GM11168 (cell line): ENCODE data around the gene PCMTD2.
"Not testable (repeated sequence)": the region's sequence is repeated elsewhere in the genome, so short reads cannot be mapped to it uniquely, and the experiment has no call there.

Experiments used
- in situ Hi-C: fragments of 300-500 bp; cut with MboI; formaldehyde crosslinking; loops from one replicate; pipeline ENCODE4 v1.12.0; 2022; ENCODE audit warnings: low sequenced_read_pairs; ENCODE audit not compliant: unreplicated experiment

PCMTD2 gene

GRCh38 chr20:64223526-64224067 lies 32.0 kb upstream of the PCMTD2 start:
- in situ Hi-C loops = no loop called here

GRCh38 chr20:64224351-64225170 lies 31.0 kb upstream of the PCMTD2 start:
- in situ Hi-C loops = no loop called here

- in situ Hi-C loops = no loop called here
Measured at GRCh38 chr20:64225171-64225595, 30.4 kb upstream of the PCMTD2 start.

GRCh38 chr20:64225828-64226598 lies 29.5 kb upstream of the PCMTD2 start:
- in situ Hi-C loops = no loop called here

- in situ Hi-C loops = no loop called here
Measured at GRCh38 chr20:64226686-64227580, 28.6 kb upstream of the PCMTD2 start.

GRCh38 chr20:64228086-64228653 lies 27.4 kb upstream of the PCMTD2 start:
- in situ Hi-C loops = no loop called here

- in situ Hi-C loops = no loop called here
Measured at GRCh38 chr20:64228751-64229506, 26.6 kb upstream of the PCMTD2 start.

- in situ Hi-C loops = no loop called here
Measured at GRCh38 chr20:64229507-64230061, 26.0 kb upstream of the PCMTD2 start.

- in situ Hi-C loops = no loop called here
Measured at GRCh38 chr20:64230461-64231145, 24.9 kb upstream of the PCMTD2 start.

- in situ Hi-C loops = no loop called here
Measured at GRCh38 chr20:64231621-64232550, 23.7 kb upstream of the PCMTD2 start.

GRCh38 chr20:64232794-64233193 lies 22.8 kb upstream of the PCMTD2 start:
- in situ Hi-C loops = no loop called here

GRCh38 chr20:64233725-64234124 lies 21.8 kb upstream of the PCMTD2 start:
- in situ Hi-C loops = no loop called here

- in situ Hi-C loops = no loop called here
Measured at GRCh38 chr20:64234291-64234791, 21.2 kb upstream of the PCMTD2 start.

GRCh38 chr20:64234921-64235565 lies 20.5 kb upstream of the PCMTD2 start:
- in situ Hi-C loops = not testable (repeated sequence)

GRCh38 chr20:64236137-64237088 lies 19.1 kb upstream of the PCMTD2 start:
- in situ Hi-C loops = no loop called here
